Measurements from ENCODE around the gene ACSL3.

Gene ACSL3

GRCh38 chr2:222952204-222952603 is 91.4 kb downstream of the ACSL3 start:
- POLR2A ChIA-PET: no interaction called here
- no peak for DNase-seq (ENCODE audit: extremely low spot score)
- no peak for TF ChIP-seq CTCF (IDR thresholded peaks at IDR 0.05; ENCODE audit: control extremely low read depth, extremely low read depth, low read depth, missing control alignments)
- CTCF ChIA-PET: interaction anchor here (1.1 to 4.2 kb wide), 2 partner anchors 9 to 20 kb away, joined by 3 to 21 read pairs; no protein-coding TSS in a partner anchor

GRCh38 chr2:222955008-222955407 is 94.2 kb downstream of the ACSL3 start:
- ChIA-PET POLR2A (no interaction called here), CTCF (interaction anchor here (1.2 to 4.2 kb wide), 2 partner anchors 16 to 17 kb away, joined by 4 to 21 read pairs; no protein-coding TSS in a partner anchor)
- no peak for DNase-seq (ENCODE audit: extremely low spot score)
- TF ChIP-seq CTCF (IDR thresholded peaks at IDR 0.05; ENCODE audit: control extremely low read depth, extremely low read depth, low read depth, missing control alignments): no peak

- TF ChIP-seq CTCF (IDR thresholded peaks at IDR 0.05; ENCODE audit: control extremely low read depth, extremely low read depth, low read depth, missing control alignments): no peak
- no peak for DNase-seq (ENCODE audit: extremely low spot score)
- POLR2A ChIA-PET: no interaction called here
- CTCF ChIA-PET: interaction anchor here (0.8 to 5.0 kb wide), 3 partner anchors 10 to 21 kb away, joined by 4 to 32 read pairs (median 4); no protein-coding TSS in a partner anchor
Observed at GRCh38 chr2:222959358-222959757, 98.5 kb downstream of the ACSL3 start.

- peak; percentile 29 for DNase-seq (ENCODE audit: extremely low spot score)
- ChIA-PET CTCF (interaction anchor here (0.8 to 5.0 kb wide), 3 partner anchors 9 to 22 kb away, joined by 4 to 32 read pairs (median 4); no protein-coding TSS in a partner anchor), POLR2A (no interaction called here)
- TF ChIP-seq CTCF (IDR thresholded peaks at IDR 0.05; ENCODE audit: control extremely low read depth, extremely low read depth, low read depth, missing control alignments): no peak
Observed at GRCh38 chr2:222960126-222960525, 99.3 kb downstream of the ACSL3 start.

- no peak for DNase-seq (ENCODE audit: extremely low spot score)
- ChIA-PET POLR2A (no interaction called here), CTCF (no interaction called here)
- TF ChIP-seq CTCF (IDR thresholded peaks at IDR 0.05; ENCODE audit: control extremely low read depth, extremely low read depth, low read depth, missing control alignments): no peak
Observed at GRCh38 chr2:222963641-222964040, 102.8 kb downstream of the ACSL3 start.

GRCh38 chr2:222964376-222965031 is 103.7 kb downstream of the ACSL3 start:
- ChIA-PET CTCF (no interaction called here), POLR2A (no interaction called here)
- DNase-seq (ENCODE audit: extremely low spot score): no peak
- no peak for TF ChIP-seq CTCF (IDR thresholded peaks at IDR 0.05; ENCODE audit: control extremely low read depth, extremely low read depth, low read depth, missing control alignments)
